ENCODE measurements around the gene TRAPPC10.

TRAPPC10 gene

DNA sequence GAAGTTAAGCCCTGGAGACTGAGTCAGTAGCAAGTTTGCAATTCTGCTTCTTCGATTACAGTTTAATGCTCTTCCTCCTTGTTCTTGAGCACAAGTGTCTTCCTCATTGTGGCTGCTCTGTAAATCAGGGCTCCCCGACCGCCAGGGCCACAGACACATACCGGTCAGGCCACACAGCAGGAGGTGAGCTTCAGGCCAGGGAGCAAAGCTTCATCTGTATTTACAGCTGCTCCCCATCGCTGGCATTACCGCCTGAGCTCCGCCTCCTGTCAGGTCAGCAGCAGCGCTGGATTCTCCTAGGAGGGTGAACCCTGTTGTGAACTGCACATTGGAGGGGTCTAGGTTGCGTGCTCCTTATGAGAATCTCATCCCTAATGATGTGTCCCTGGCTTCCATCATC lies 1.7 kb upstream of the TRAPPC10 start:
- H3K36me3 ChIP-seq (ENCODE audit: control insufficient read depth, insufficient read depth, low read length): no peaks in the 10 kb centered on the region
- peaks cover 6% of the 10 kb centered on the region for H3K4me1 ChIP-seq (ENCODE audit: control insufficient read depth, insufficient read depth, low read length)
- H3K9ac ChIP-seq (ENCODE audit: low read depth, low read length): no peak overlapping the region
- H3K27me3 ChIP-seq (ENCODE audit: control insufficient read depth, insufficient read depth, low read length): no peaks in the 10 kb centered on the region
- no peak overlapping the region for H3K4me3 ChIP-seq (ENCODE audit: low read depth, low read length)
- H3K9me3 ChIP-seq (ENCODE audit: control insufficient read depth, insufficient read depth, low read length): no peaks in the 10 kb centered on the region

GRCh38 chr21:44011123-44011522 lies 986 bp upstream of the TRAPPC10 start:
- Histone ChIP-seq H3K4me3 (ENCODE audit: low read depth, low read length) (peak overlapping the region; percentile 50), H3K9me3 (ENCODE audit: control insufficient read depth, insufficient read depth, low read length) (no peaks in the 10 kb centered on the region), H3K9ac (ENCODE audit: low read depth, low read length) (no peak overlapping the region), H3K36me3 (ENCODE audit: control insufficient read depth, insufficient read depth, low read length) (no peaks in the 10 kb centered on the region), H3K27me3 (ENCODE audit: control insufficient read depth, insufficient read depth, low read length) (no peaks in the 10 kb centered on the region), H3K4me1 (ENCODE audit: control insufficient read depth, insufficient read depth, low read length) (peaks cover 6% of the 10 kb centered on the region)

DNA sequence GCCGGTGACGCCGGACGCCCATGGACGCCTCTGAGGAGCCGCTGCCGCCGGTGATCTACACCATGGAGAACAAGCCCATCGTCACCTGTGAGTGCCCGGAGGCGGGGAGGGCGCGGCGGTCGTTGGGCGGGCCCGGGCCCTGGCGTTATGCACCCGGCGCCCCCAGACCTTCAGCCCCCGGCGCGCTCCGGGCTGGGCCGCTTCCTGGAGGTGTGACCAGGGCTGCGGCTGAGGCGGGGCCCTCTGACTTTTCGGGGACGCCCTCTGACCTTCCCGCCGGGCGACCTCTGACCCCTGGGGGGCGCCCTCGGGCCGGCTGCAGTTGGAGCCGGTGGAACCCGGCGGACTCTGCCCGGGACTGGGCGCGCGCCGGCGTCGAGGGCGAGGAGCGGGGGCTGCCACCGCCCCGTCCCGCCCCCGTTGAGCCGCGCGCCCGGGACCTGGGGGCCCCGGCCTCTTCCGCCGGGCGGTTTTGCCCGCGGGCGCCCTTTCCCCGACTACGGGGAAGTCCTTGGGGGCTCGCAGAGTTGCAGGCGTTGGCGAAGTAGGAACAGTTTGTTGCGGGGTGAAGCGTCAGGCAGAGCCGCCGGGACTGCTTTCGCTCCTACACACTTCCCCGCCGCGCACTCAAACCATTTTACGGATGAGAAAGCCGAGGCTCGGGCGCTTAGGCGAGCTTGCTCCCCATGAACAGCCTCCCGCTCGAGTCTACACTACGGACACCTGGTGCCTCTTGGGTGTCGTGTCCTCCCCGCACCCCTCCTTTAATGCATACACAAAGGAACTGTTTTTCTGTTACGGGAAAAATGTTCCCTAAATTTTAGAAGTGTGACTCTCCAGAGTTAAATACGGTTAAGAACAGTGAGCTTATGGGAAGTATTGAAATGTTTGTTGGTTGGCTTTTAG lies 618 bp downstream of the TRAPPC10 start:
- H3K27me3 ChIP-seq (ENCODE audit: control insufficient read depth, insufficient read depth, low read length): no peaks in the 10 kb centered on the region
- H3K9ac ChIP-seq (ENCODE audit: low read depth, low read length): peak overlapping the region; percentile 84
- peaks cover 6% of the 10 kb centered on the region for H3K4me1 ChIP-seq (ENCODE audit: control insufficient read depth, insufficient read depth, low read length)
- peak overlapping the region; percentile 83 for H3K4me3 ChIP-seq (ENCODE audit: low read depth, low read length)
- H3K9me3 ChIP-seq (ENCODE audit: control insufficient read depth, insufficient read depth, low read length): no peaks in the 10 kb centered on the region
- no peaks in the 10 kb centered on the region for H3K36me3 ChIP-seq (ENCODE audit: control insufficient read depth, insufficient read depth, low read length)

- H3K36me3 ChIP-seq (ENCODE audit: control insufficient read depth, insufficient read depth, low read length): no peaks in the 10 kb centered on the region
- H3K4me1 ChIP-seq (ENCODE audit: control insufficient read depth, insufficient read depth, low read length): peaks cover 6% of the 10 kb centered on the region
- H3K27me3 ChIP-seq (ENCODE audit: control insufficient read depth, insufficient read depth, low read length): no peaks in the 10 kb centered on the region
- no peaks in the 10 kb centered on the region for H3K9me3 ChIP-seq (ENCODE audit: control insufficient read depth, insufficient read depth, low read length)
- peak overlapping the region; percentile 4 for H3K9ac ChIP-seq (ENCODE audit: low read depth, low read length)
- H3K4me3 ChIP-seq (ENCODE audit: low read depth, low read length): peak overlapping the region; percentile 83
These were observed 1.4 kb downstream of the TRAPPC10 start for GRCh38 chr21:44013380-44014088.

GRCh38 chr21:44017601-44018000 lies 5.5 kb downstream of the TRAPPC10 start:
- Histone ChIP-seq H3K4me3 (ENCODE audit: low read depth, low read length) (no peak overlapping the region), H3K36me3 (ENCODE audit: control insufficient read depth, insufficient read depth, low read length) (no peaks in the 10 kb centered on the region), H3K4me1 (ENCODE audit: control insufficient read depth, insufficient read depth, low read length) (peaks cover 13% of the 10 kb centered on the region), H3K27me3 (ENCODE audit: control insufficient read depth, insufficient read depth, low read length) (no peaks in the 10 kb centered on the region), H3K9me3 (ENCODE audit: control insufficient read depth, insufficient read depth, low read length) (no peaks in the 10 kb centered on the region), H3K9ac (ENCODE audit: low read depth, low read length) (no peak overlapping the region)

GRCh38 chr21:44018127-44018526 lies 6.0 kb downstream of the TRAPPC10 start:
- H3K4me1 ChIP-seq (ENCODE audit: control insufficient read depth, insufficient read depth, low read length): peaks cover 13% of the 10 kb centered on the region
- no peak overlapping the region for H3K9ac ChIP-seq (ENCODE audit: low read depth, low read length)
- H3K4me3 ChIP-seq (ENCODE audit: low read depth, low read length): no peak overlapping the region
- H3K9me3 ChIP-seq (ENCODE audit: control insufficient read depth, insufficient read depth, low read length): no peaks in the 10 kb centered on the region
- H3K36me3 ChIP-seq (ENCODE audit: control insufficient read depth, insufficient read depth, low read length): no peaks in the 10 kb centered on the region
- H3K27me3 ChIP-seq (ENCODE audit: control insufficient read depth, insufficient read depth, low read length): no peaks in the 10 kb centered on the region

DNA sequence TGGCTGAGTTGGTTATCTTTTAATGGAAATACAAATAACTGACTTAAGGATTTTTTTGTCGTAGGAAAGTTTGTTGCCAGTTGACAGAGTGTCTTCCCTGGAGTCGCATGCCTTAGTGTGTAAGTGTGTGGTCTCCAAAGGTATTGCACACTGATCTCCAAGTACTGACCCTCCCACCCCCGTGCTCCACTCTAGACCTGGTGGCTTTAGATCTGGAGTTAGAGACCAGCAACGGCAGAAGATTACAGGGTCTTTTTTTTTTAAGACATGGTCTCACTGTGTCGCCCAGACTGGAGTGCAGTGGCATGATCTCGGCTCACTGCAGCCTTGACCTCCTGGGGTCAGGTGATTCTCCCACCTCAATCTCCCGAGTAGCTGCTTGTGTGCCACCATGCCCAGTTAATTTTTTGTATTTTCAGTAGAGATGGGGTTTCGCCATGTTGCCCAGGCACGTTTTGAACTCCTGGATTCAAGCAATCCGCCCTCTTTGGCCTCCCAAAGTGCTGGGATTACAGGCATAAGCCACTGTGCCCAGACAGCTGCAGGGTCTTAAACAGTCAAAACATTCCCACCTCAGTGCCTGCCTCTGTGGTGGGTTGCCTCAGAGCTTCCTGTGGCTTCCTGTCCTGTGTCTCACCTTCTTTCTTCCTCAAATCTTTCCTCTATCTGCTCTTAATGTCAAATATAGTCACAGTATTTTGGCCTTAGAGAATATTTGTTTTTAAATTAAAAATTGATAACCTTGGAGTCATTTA lies 6.9 kb downstream of the TRAPPC10 start:
- Histone ChIP-seq H3K4me3 (ENCODE audit: low read depth, low read length) (no peak overlapping the region), H3K36me3 (ENCODE audit: control insufficient read depth, insufficient read depth, low read length) (no peaks in the 10 kb centered on the region), H3K27me3 (ENCODE audit: control insufficient read depth, insufficient read depth, low read length) (no peaks in the 10 kb centered on the region), H3K4me1 (ENCODE audit: control insufficient read depth, insufficient read depth, low read length) (peaks cover 7% of the 10 kb centered on the region), H3K9ac (ENCODE audit: low read depth, low read length) (no peak overlapping the region), H3K9me3 (ENCODE audit: control insufficient read depth, insufficient read depth, low read length) (no peaks in the 10 kb centered on the region)

DNA sequence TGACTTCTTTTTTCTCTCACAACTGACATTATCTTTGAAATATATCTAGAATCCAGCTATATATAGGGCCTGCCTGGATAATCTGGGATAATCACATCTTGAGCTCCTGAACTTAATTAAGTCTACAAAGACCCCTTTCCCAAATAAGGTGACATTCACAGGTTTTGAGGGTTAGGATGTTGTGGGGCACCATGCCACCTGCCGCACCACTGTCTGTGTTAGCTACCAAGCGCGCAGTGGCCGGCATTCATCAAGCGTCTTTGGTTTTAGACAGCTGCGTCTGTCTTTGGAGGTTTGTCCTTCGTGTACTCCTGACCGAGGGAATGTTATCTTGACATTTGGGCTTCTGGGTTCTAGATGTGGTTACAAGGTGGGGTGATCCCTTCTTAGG lies 7.5 kb downstream of the TRAPPC10 start:
- H3K4me1 ChIP-seq (ENCODE audit: control insufficient read depth, insufficient read depth, low read length): peaks cover 7% of the 10 kb centered on the region
- H3K9ac ChIP-seq (ENCODE audit: low read depth, low read length): no peak overlapping the region
- no peaks in the 10 kb centered on the region for H3K36me3 ChIP-seq (ENCODE audit: control insufficient read depth, insufficient read depth, low read length)

DNA sequence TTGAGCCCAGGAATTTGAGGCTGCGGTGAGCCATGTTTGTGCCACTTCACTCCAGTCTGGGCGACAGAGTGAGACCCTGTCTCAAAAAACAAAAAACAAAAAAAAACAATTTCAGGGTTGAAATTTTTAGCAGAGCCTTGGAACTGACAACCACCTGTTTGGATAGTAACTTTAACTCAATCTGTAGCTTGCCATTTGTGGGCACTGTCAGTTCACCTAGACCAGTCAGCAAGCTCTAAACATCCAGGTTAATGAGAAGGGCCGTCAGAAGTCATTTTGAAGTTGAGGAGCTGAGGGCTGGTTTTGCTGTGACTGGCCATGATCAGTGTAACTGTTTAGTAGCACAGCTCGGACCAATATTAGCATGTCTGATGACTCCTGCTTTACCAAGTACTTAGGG lies 8.4 kb downstream of the TRAPPC10 start:
- Histone ChIP-seq H3K4me3 (ENCODE audit: low read depth, low read length) (no peak overlapping the region), H3K9me3 (ENCODE audit: control insufficient read depth, insufficient read depth, low read length) (no peaks in the 10 kb centered on the region), H3K27me3 (ENCODE audit: control insufficient read depth, insufficient read depth, low read length) (no peaks in the 10 kb centered on the region), H3K36me3 (ENCODE audit: control insufficient read depth, insufficient read depth, low read length) (no peaks in the 10 kb centered on the region), H3K9ac (ENCODE audit: low read depth, low read length) (no peak overlapping the region), H3K4me1 (ENCODE audit: control insufficient read depth, insufficient read depth, low read length) (peaks cover 12% of the 10 kb centered on the region)

More for the DNA sequence above, 7.5 kb downstream of the TRAPPC10 start:
- Histone ChIP-seq H3K9me3 (ENCODE audit: control insufficient read depth, insufficient read depth, low read length) (no peaks in the 10 kb centered on the region), H3K27me3 (ENCODE audit: control insufficient read depth, insufficient read depth, low read length) (no peaks in the 10 kb centered on the region), H3K4me3 (ENCODE audit: low read depth, low read length) (no peak overlapping the region)

DNA sequence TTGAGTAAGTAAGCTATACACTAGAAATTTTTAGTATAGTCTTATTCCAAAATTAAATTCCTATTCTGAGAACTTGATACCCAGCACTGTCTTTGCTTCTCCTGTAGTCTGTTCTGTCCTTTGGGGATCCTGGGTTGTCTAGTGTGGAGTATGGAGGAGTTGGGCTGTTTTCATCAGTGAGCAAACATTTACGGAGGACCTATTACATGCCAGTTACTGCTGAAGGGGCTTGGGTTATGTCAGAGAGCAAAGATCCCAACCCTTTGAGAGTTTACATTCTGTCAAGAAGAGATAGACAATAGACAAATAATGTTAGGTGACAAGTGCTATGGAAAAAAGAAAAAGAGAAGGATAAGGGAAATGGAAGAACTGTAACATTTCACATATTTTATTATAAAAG lies 9.0 kb downstream of the TRAPPC10 start:
- Histone ChIP-seq H3K27me3 (ENCODE audit: control insufficient read depth, insufficient read depth, low read length) (no peaks in the 10 kb centered on the region), H3K9me3 (ENCODE audit: control insufficient read depth, insufficient read depth, low read length) (no peaks in the 10 kb centered on the region), H3K36me3 (ENCODE audit: control insufficient read depth, insufficient read depth, low read length) (no peaks in the 10 kb centered on the region), H3K9ac (ENCODE audit: low read depth, low read length) (no peak overlapping the region), H3K4me1 (ENCODE audit: control insufficient read depth, insufficient read depth, low read length) (peaks cover 17% of the 10 kb centered on the region), H3K4me3 (ENCODE audit: low read depth, low read length) (no peak overlapping the region)

DNA sequence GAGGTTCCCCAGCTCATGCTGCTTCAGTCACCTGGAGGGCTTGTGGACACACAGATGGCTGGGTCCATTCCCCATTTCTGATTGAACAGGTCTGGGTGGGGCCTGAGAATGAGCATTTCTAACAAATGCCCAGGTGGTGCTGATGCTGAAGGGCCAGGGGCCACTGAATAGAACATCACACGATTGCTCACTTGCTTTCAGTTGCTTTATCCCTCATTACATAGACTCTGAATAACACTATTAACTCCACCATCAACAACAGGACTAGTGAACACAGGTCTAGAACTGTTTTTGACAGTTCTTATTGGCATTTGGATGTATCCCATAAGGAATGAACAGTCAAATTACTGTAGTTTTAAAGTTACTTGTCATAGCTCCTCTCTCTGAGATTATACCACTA lies 12.1 kb downstream of the TRAPPC10 start:
- H3K4me3 ChIP-seq (ENCODE audit: low read depth, low read length): no peak overlapping the region
- peaks cover 23% of the 10 kb centered on the region for H3K4me1 ChIP-seq (ENCODE audit: control insufficient read depth, insufficient read depth, low read length)
- H3K9me3 ChIP-seq (ENCODE audit: control insufficient read depth, insufficient read depth, low read length): no peaks in the 10 kb centered on the region
- H3K36me3 ChIP-seq (ENCODE audit: control insufficient read depth, insufficient read depth, low read length): no peaks in the 10 kb centered on the region
- H3K27me3 ChIP-seq (ENCODE audit: control insufficient read depth, insufficient read depth, low read length): no peaks in the 10 kb centered on the region
- no peak overlapping the region for H3K9ac ChIP-seq (ENCODE audit: low read depth, low read length)
